H1 (cell line): ENCODE results near the gene KLF4. TPM values are rescaled to one million over a fixed set of nuclear protein-coding genes. Genes with fewer than 3 reads are reported as not detected.

Experiments used
- CTCF ChIA-PET: fragments of 300-600 bp; sonication (Branson Sonifier 250); formaldehyde crosslinking; loops from one replicate; lab custom pipeline; 2021; ENCODE audit not compliant: partially characterized antibody; lab: Charles Lee
- POLR2A ChIA-PET: fragments of 300-600 bp; sonication (Branson Sonifier 250); formaldehyde crosslinking; loops from one replicate; lab custom pipeline; 2021; ENCODE audit warnings: inconsistent platforms; ENCODE audit not compliant: partially characterized antibody; lab: Charles Lee
- DNase-seq, 2 experiments: peaks; one replicate each; pipeline versions ENCODE4 v3.0.0 to v3.0.0-alpha.2; 2010 to 2022; ENCODE audit warnings: low spot score in 2 of 2, low read depth in 1 of 2, mixed read lengths in 1 of 2
- FAIRE-seq: peaks from 2 replicates; lab custom pipeline; 2011; peaks lifted over from hg19 to GRCh38; lab: Jason Lieb, UNC
- H2AFZ ChIP-seq: 2 replicates; pipeline ENCODE4 v1.8.1; 2012; ENCODE audit warnings: low read length, inconsistent platforms
- H2AK5ac ChIP-seq: 2 replicates; pipeline ENCODE4 v1.6.1; 2013; ENCODE audit warnings: low read depth, low read length
- H2BK120ac ChIP-seq: replicated peaks from 2 replicates; pipeline ENCODE3; 2013; ENCODE audit warnings: low read depth, low read length, inconsistent platforms
- H2BK12ac ChIP-seq: 2 replicates; pipeline ENCODE4 v1.6.1; 2013; ENCODE audit warnings: low read depth, low read length
- H2BK15ac ChIP-seq: 2 replicates; pipeline ENCODE4 v1.6.1; 2013; ENCODE audit warnings: low read length
- H2BK20ac ChIP-seq: 2 replicates; pipeline ENCODE4 v1.6.1; 2013; ENCODE audit warnings: low read length
- H2BK5ac ChIP-seq: 2 replicates; pipeline ENCODE4 v1.6.1; 2013; ENCODE audit warnings: low read depth, low read length
- H3K14ac ChIP-seq: 2 replicates; pipeline ENCODE4 v1.6.1; 2013; ENCODE audit warnings: inconsistent platforms; ENCODE audit not compliant: insufficient read length
- H3K18ac ChIP-seq: 2 replicates; pipeline ENCODE4 v1.6.1; 2013; ENCODE audit warnings: low read length; ENCODE audit errors: extremely low read depth
- H3K23ac ChIP-seq: 2 replicates; pipeline ENCODE4 v1.6.1; 2013; ENCODE audit warnings: inconsistent platforms; ENCODE audit not compliant: insufficient read length
- H3K23me2 ChIP-seq: 2 replicates; pipeline ENCODE4 v1.6.1; 2013; ENCODE audit warnings: low read depth, low read length
- H3K27ac ChIP-seq: 2 replicates; pipeline ENCODE4 v1.6.1; 2011; ENCODE audit warnings: low read depth, low read length, inconsistent platforms
- H3K27me3 ChIP-seq, 4 experiments: replicated peaks in 1 of 4; 1 replicate in 1 of 4; 2 replicates in 3 of 4; pipeline versions ENCODE4 v1.6.1 to v1.8.1; 2011 to 2013; ENCODE audit warnings: low read length in 3 of 4, mild to moderate bottlenecking in 3 of 4, inconsistent platforms in 2 of 4, mixed read lengths in 2 of 4, moderate library complexity in 1 of 4; ENCODE audit not compliant: control insufficient read depth in 3 of 4, insufficient read depth in 3 of 4; ENCODE audit errors: extremely low read depth in 1 of 4
- H3K36me3 ChIP-seq, 4 experiments: 2 replicates each; pipeline versions ENCODE4 v1.6.1 to v1.8.1; 2011 to 2013; ENCODE audit warnings: mild to moderate bottlenecking in 4 of 4, low read length in 3 of 4, moderate library complexity in 2 of 4, control low read depth in 1 of 4, inconsistent platforms in 1 of 4; ENCODE audit not compliant: insufficient read depth in 4 of 4, control insufficient read depth in 2 of 4
- H3K4ac ChIP-seq: replicated peaks from 2 replicates; pipeline ENCODE3; 2013; ENCODE audit warnings: low read length, low read depth, mixed read lengths, inconsistent platforms; ENCODE audit not compliant: insufficient read length
- H3K4me1 ChIP-seq, 4 experiments: replicated peaks in 1 of 4; 1 replicate in 1 of 4; 2 replicates in 3 of 4; pipeline versions ENCODE4 v1.6.1 to v1.8.1; 2011 to 2013; ENCODE audit warnings: low read length in 3 of 4, inconsistent platforms in 2 of 4, mixed read lengths in 1 of 4; ENCODE audit not compliant: insufficient read depth in 4 of 4, control insufficient read depth in 3 of 4
- H3K4me2 ChIP-seq, 2 experiments: 2 replicates each; pipeline versions ENCODE4 v1.6.1 to v1.8.1; 2011 to 2013; ENCODE audit warnings: low read depth in 2 of 2, low read length in 2 of 2, control low read depth in 1 of 2, inconsistent platforms in 1 of 2, mild to moderate bottlenecking in 1 of 2; ENCODE audit not compliant: insufficient read depth in 1 of 2
- H3K4me3 ChIP-seq, 4 experiments: fragments of 200-600, 300-600 bp in 1 of 4; sonication (generic), shearing (Covaris generic), sonication (Bioruptor Twin) in 1 of 4; 2 replicates each; pipeline versions ENCODE4 v1.5.1 to v1.8.1; 2011 to 2016; ENCODE audit warnings: low read length in 4 of 4, low read depth in 3 of 4, control low read depth in 2 of 4, inconsistent platforms in 2 of 4, mild to moderate bottlenecking in 2 of 4, mixed read lengths in 1 of 4, moderate library complexity in 1 of 4; ENCODE audit not compliant: insufficient read depth in 2 of 4; ENCODE audit errors: extremely low read depth in 1 of 4
- H3K56ac ChIP-seq: replicated peaks from 2 replicates; pipeline ENCODE3; 2013; ENCODE audit warnings: low read depth, mild to moderate bottlenecking, mixed read lengths, low read length, inconsistent platforms; ENCODE audit not compliant: insufficient read length
- H3K79me1 ChIP-seq: 2 replicates; pipeline ENCODE4 v1.6.1; 2013; ENCODE audit warnings: low read depth, low read length, control low read depth
- H3K79me2 ChIP-seq, 2 experiments: 2 replicates each; pipeline versions ENCODE4 v1.6.1 to v1.8.1; 2012 to 2013; ENCODE audit warnings: low read length in 2 of 2, mild to moderate bottlenecking in 2 of 2, inconsistent platforms in 1 of 2; ENCODE audit not compliant: insufficient read depth in 2 of 2, control insufficient read depth in 1 of 2
- H3K9ac ChIP-seq, 4 experiments: replicated peaks in 1 of 4; 1 replicate in 1 of 4; 2 replicates in 3 of 4; pipeline versions ENCODE4 v1.6.1 to v1.8.1; 2011 to 2013; ENCODE audit warnings: low read depth in 3 of 4, low read length in 3 of 4, control low read depth in 2 of 4, mild to moderate bottlenecking in 2 of 4, moderate library complexity in 2 of 4, inconsistent platforms in 1 of 4; ENCODE audit errors: extremely low read depth in 1 of 4
- H3K9me3 ChIP-seq, 2 experiments: 2 replicates each; pipeline versions ENCODE4 v1.6.1 to v1.8.1; 2012 to 2013; ENCODE audit warnings: mild to moderate bottlenecking in 2 of 2, moderate library complexity in 2 of 2, control low read depth in 1 of 2, inconsistent platforms in 1 of 2, low read depth in 1 of 2, low read length in 1 of 2, mixed read lengths in 1 of 2; ENCODE audit not compliant: insufficient read depth in 2 of 2
- H4K20me1 ChIP-seq, 2 experiments: replicated peaks in 1 of 2; 2 replicates each; pipeline versions ENCODE3 to v1.8.1; 2011 to 2013; ENCODE audit warnings: inconsistent platforms in 2 of 2, low read length in 2 of 2, mild to moderate bottlenecking in 1 of 2; ENCODE audit not compliant: insufficient read depth in 2 of 2, control insufficient read depth in 1 of 2
- H4K5ac ChIP-seq: 2 replicates; pipeline ENCODE4 v1.6.1; 2013; ENCODE audit warnings: low read length, low read depth, mixed read lengths, inconsistent platforms; ENCODE audit not compliant: insufficient read length
- H4K8ac ChIP-seq: 2 replicates; pipeline ENCODE4 v1.8.0; 2013; ENCODE audit warnings: mild to moderate bottlenecking, moderate library complexity, low read length, inconsistent platforms; ENCODE audit not compliant: insufficient read depth; ENCODE audit errors: extremely low read depth
- H4K91ac ChIP-seq: replicated peaks from 2 replicates; pipeline ENCODE3; 2013; ENCODE audit warnings: low read length, mixed read lengths, inconsistent platforms; ENCODE audit not compliant: insufficient read length
- ATF2 ChIP-seq: IDR thresholded peaks from 2 replicates; pipeline ENCODE4 v1.6.1; 2012; ENCODE audit warnings: low read length, inconsistent platforms
- ATF3 ChIP-seq: IDR thresholded peaks from 2 replicates; pipeline ENCODE4 v1.6.1; 2011; ENCODE audit warnings: low read depth, mild to moderate bottlenecking, low read length; ENCODE audit not compliant: insufficient read depth
- BRCA1 ChIP-seq: IDR thresholded peaks from 2 replicates; pipeline ENCODE4 v1.6.1; 2012; ENCODE audit warnings: low read depth, low read length, improper control_type of control experiment
- CEBPB ChIP-seq: IDR thresholded peaks from 2 replicates; pipeline ENCODE4 v1.6.1; 2012; ENCODE audit warnings: low read depth, low read length
- EGR1 ChIP-seq: IDR thresholded peaks from 2 replicates; pipeline ENCODE4 v1.6.1; 2011; ENCODE audit warnings: low read depth, low read length, borderline replicate concordance
- HDAC6 ChIP-seq: IDR thresholded peaks from one replicate; pipeline ENCODE4 v1.7.1; 2012; ENCODE audit warnings: low read depth, mild to moderate bottlenecking, inconsistent platforms, low read length, moderate library complexity
- RNF2 ChIP-seq: fragments of 200-900, 300-1000 bp; sonication (generic); IDR thresholded peaks from 2 replicates; pipeline ENCODE4 v1.7.1; 2016; ENCODE audit warnings: borderline replicate concordance, low read depth, mild to moderate bottlenecking, antibody characterized with exemption, low read length; ENCODE audit not compliant: poor library complexity, severe bottlenecking; ENCODE audit errors: missing control alignments
- SAP30 ChIP-seq: fragments of 300-600 bp; sonication (generic); IDR thresholded peaks from 2 replicates; pipeline ENCODE4 v1.7.1; 2012; ENCODE audit warnings: low read length, moderate library complexity, mild to moderate bottlenecking, inconsistent platforms; ENCODE audit not compliant: insufficient read depth, insufficient replicate concordance
- SIN3A ChIP-seq, 2 experiments: IDR thresholded peaks in 1 of 2; conservative IDR thresholded peaks in 1 of 2; 2 replicates each; pipeline ENCODE4 v1.6.1; 2011 to 2012; ENCODE audit warnings: low read length in 2 of 2, improper control_type of control experiment in 1 of 2, low read depth in 1 of 2, mild to moderate bottlenecking in 1 of 2
- ZNF274 ChIP-seq: IDR thresholded peaks from 2 replicates; pipeline ENCODE4 v1.7.0; 2012; ENCODE audit warnings: low read length, borderline replicate concordance; ENCODE audit errors: extremely low read depth
- WGBS, 2 experiments: shearing (Covaris generic) in 1 of 2; methylation state at CpG; one replicate each; pipeline versions ENCODE4 v1.1.6 to v1.1.7; 2013 to 2015; ENCODE audit warnings: low lambda C conversion rate in 2 of 2, mixed read lengths in 2 of 2, inconsistent platforms in 1 of 2, low coverage in 1 of 2, missing lambda C conversion rate in 1 of 2; ENCODE audit not compliant: insufficient replicate concordance in 2 of 2, insufficient coverage in 1 of 2, insufficient read length in 1 of 2; ENCODE audit errors: extremely low coverage in 1 of 2, missing lambda C conversion rate in 1 of 2; 5-methylcytosine and 5-hydroxymethylcytosine counted together
- polyA plus RNA-seq, 7 experiments: library from polyadenylated mRNA; depleted of rRNA in 3 of 7; stranded (reverse) in 5 of 7; unstranded in 2 of 7; fragments of >200 nt in 5 of 7; fragments of 200-250 nt in 2 of 7; gene quantifications; 1 replicate in 5 of 7; 2 replicates in 1 of 7; 4 replicates in 1 of 7; pipeline versions ENCODE4 v1.2.1 to v1.2.3, GENCODE V29; 2011 to 2013; ENCODE audit warnings: missing spikeins in 2 of 7, mixed read lengths in 2 of 7
- total RNA-seq: library from RNA; stranded (reverse); fragmentation: NEBNext Ultra II Directional; extraction: Animal tissue kit (Norgen Biotek cat#: 25700); gene quantifications from 2 replicates; pipeline ENCODE4 v1.2.1, GENCODE V29; 2021

Gene KLF4
- total and polyA plus RNA-seq, 2 of the 8 experiments (the other 6 are each of a cell fraction or from before 2014, with no cell fraction given) = 0.77 to 2.8 TPM

DNA sequence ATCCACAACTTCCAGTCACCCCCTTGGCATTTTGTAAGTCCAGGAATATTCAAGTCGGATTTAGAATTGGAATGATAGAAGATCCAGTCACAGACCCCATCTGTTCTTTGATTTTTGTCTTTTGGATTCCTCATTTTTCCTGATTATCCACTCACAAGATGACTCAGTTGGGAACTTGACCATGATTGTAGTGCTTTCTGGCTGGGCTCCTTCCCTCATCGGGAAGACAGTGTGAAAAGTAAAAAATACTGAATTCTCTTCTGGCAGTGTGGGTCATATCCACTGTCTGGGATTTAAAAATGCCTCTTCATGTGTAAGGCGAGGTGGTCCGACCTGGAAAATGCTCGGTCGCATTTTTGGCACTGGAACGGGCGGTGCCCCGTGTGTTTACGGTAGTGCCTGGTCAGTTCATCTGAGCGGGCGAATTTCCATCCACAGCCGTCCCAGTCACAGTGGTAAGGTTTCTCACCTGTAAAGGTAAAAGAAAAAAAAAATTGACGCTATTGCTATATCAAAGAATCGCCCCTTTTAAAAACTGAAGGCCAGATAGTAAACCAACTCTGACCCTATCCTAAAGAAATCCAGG, 4.0 kb downstream of the KLF4 start:
- Histone ChIP-seq H3K23me2 (peaks cover 25% of the 10 kb centered on the region), H3K79me2 (no peaks in the 10 kb centered on the region), H3K23ac (no peak overlapping the region), H2BK120ac (no peak overlapping the region), H4K8ac (no peak overlapping the region), H3K4ac (no peak overlapping the region), H2AK5ac (no peak overlapping the region), H2BK5ac (no peak overlapping the region), H4K20me1 (peaks cover 4 to 7% of the 10 kb centered on the region in 2 experiments), H4K5ac (no peak overlapping the region), H2BK12ac (no peak overlapping the region), H3K4me3 (no peak overlapping the region), H3K27me3 (peaks cover 20 to 35% (median 33%) of the 10 kb centered on the region in 4 experiments), H3K9me3 (no peaks in the 10 kb centered on the region), H3K36me3 (peaks cover 0 to 5% (median 0%) of the 10 kb centered on the region in 4 experiments; a peak in 2 of 8 replicates), H3K18ac (no peak overlapping the region), H2AFZ (no peak overlapping the region), H2BK15ac (no peak overlapping the region), H3K4me1 (peaks cover 0 to 22% (median 13%) of the 10 kb centered on the region in 4 experiments; a peak in 6 of 7 replicates), H3K4me2 (no peak overlapping the region), H3K79me1 (no peaks in the 10 kb centered on the region), H3K27ac (no peak overlapping the region), H3K14ac (no peak overlapping the region), H4K91ac (no peak overlapping the region), H2BK20ac (0 out of 2 replicates have a peak overlapping the region, but pooled peaks have one; percentile 43), H3K56ac (no peak overlapping the region), H3K9ac (no peak overlapping the region)
- 88% methylated on average over 15 of the region's 15 CpGs; no CpG with 5 or more reads in 1 of the 2 experiments for WGBS, 2 experiments
- DNase-seq = no peak
- ChIA-PET CTCF (no interaction called here), POLR2A (no interaction called here)
- no peak for FAIRE-seq
- TF ChIP-seq BRCA1 = no peak
- no peak for TF ChIP-seq ZNF274
- no peak for TF ChIP-seq HDAC6
- no peak for TF ChIP-seq SAP30
- TF ChIP-seq SIN3A (conservative IDR thresholded peaks at IDR 0.05 in 1 of 2, IDR thresholded peaks at IDR 0.05 in 1 of 2; ENCODE audit: low read depth in 1 of 2, low read length in 2 of 2) = no peak
- TF ChIP-seq EGR1 = no peak
- no peak for TF ChIP-seq ATF2
- TF ChIP-seq RNF2 = no peak
- TF ChIP-seq CEBPB = no peak
- TF ChIP-seq ATF3 = no peak
